Measurements from ENCODE around the gene ADRM1. TPM values are rescaled to one million over a fixed set of nuclear protein-coding genes. Genes with fewer than 3 reads are reported as not detected.

The ADRM1 gene
- total RNA-seq, 1 donor from 2014 or later = 125 TPM

GRCh38 chr20:62315773-62316172, 13.0 kb downstream of the ADRM1 start:
- Histone ChIP-seq H3K79me2 (ENCODE audit: insufficient read depth, low read length) (no peaks in the 10 kb centered on the region), H3K9ac (ENCODE audit: low read length) (no peak overlapping the region), H3K9me3 (ENCODE audit: insufficient read depth, low read depth, low read length) (no peaks in the 10 kb centered on the region), H3K4me1 (ENCODE audit: insufficient read depth, low read length) (no peaks in the 10 kb centered on the region), H2AFZ (ENCODE audit: low read depth, low read length) (no peak overlapping the region), H3K27me3 (ENCODE audit: insufficient read depth, low read length) (no peaks in the 10 kb centered on the region), H3K27ac (ENCODE audit: low read depth, low read length) (no peak overlapping the region), H4K20me1 (ENCODE audit: insufficient read depth, low read length) (no peaks in the 10 kb centered on the region), H3K4me3 (ENCODE audit: insufficient read depth, low read depth, low read length) (no peak overlapping the region), H3K4me2 (ENCODE audit: low read length) (no peak overlapping the region), H3K36me3 (ENCODE audit: insufficient read depth, low read length) (no peaks in the 10 kb centered on the region)
- Mint-ChIP-seq H3K27me3 (ENCODE audit: low read depth, unreplicated experiment) (no peaks in the 10 kb centered on the region), H3K4me1 (ENCODE audit: low read depth, unreplicated experiment) (no peaks in the 10 kb centered on the region), H3K36me3 (ENCODE audit: low read depth, unreplicated experiment) (peaks cover 15% of the 10 kb centered on the region), H3K4me3 (ENCODE audit: unreplicated experiment) (no peak overlapping the region), H3K9me3 (ENCODE audit: unreplicated experiment) (no peaks in the 10 kb centered on the region), H3K27ac (ENCODE audit: unreplicated experiment) (peak overlapping the region; percentile 53)
- DNase-seq (ENCODE audit: low read depth) (no peak), FAIRE-seq (no peak)
- TF ChIP-seq EZH2 (IDR thresholded peaks at IDR 0.05; ENCODE audit: insufficient read depth, low read length) (no peak), CTCF (IDR thresholded peaks at IDR 0.05; ENCODE audit: insufficient read depth, low read depth, low read length) (no peak)

GRCh38 chr20:62316331-62317166, 13.8 kb downstream of the ADRM1 start:
- no peak overlapping the region for H3K4me3 ChIP-seq (ENCODE audit: insufficient read depth, low read depth, low read length)
- H3K9me3 ChIP-seq (ENCODE audit: insufficient read depth, low read depth, low read length) = no peaks in the 10 kb centered on the region
- H3K27me3 ChIP-seq (ENCODE audit: insufficient read depth, low read length) = no peaks in the 10 kb centered on the region
- no peak for DNase-seq (ENCODE audit: low read depth)
- no peak overlapping the region for H2AFZ ChIP-seq (ENCODE audit: low read depth, low read length)
- no peaks in the 10 kb centered on the region for H3K36me3 ChIP-seq (ENCODE audit: insufficient read depth, low read length)
- no peak overlapping the region for H3K4me3 Mint-ChIP-seq (ENCODE audit: unreplicated experiment)
- H3K4me2 ChIP-seq (ENCODE audit: low read length) = no peak overlapping the region
- H4K20me1 ChIP-seq (ENCODE audit: insufficient read depth, low read length) = no peaks in the 10 kb centered on the region
- no peaks in the 10 kb centered on the region for H3K4me1 Mint-ChIP-seq (ENCODE audit: low read depth, unreplicated experiment)
- no peak for FAIRE-seq
- H3K79me2 ChIP-seq (ENCODE audit: insufficient read depth, low read length) = no peaks in the 10 kb centered on the region
- no peak overlapping the region for H3K27ac ChIP-seq (ENCODE audit: low read depth, low read length)
- H3K9ac ChIP-seq (ENCODE audit: low read length) = no peak overlapping the region
- H3K4me1 ChIP-seq (ENCODE audit: insufficient read depth, low read length) = no peaks in the 10 kb centered on the region
- H3K27me3 Mint-ChIP-seq (ENCODE audit: low read depth, unreplicated experiment) = no peaks in the 10 kb centered on the region
- peaks cover 15% of the 10 kb centered on the region for H3K36me3 Mint-ChIP-seq (ENCODE audit: low read depth, unreplicated experiment)
- H3K27ac Mint-ChIP-seq (ENCODE audit: unreplicated experiment) = no peak overlapping the region
- TF ChIP-seq CTCF (IDR thresholded peaks at IDR 0.05; ENCODE audit: insufficient read depth, low read depth, low read length) (no peak), EZH2 (IDR thresholded peaks at IDR 0.05; ENCODE audit: insufficient read depth, low read length) (no peak)
- no peaks in the 10 kb centered on the region for H3K9me3 Mint-ChIP-seq (ENCODE audit: unreplicated experiment)

- H2AFZ ChIP-seq (ENCODE audit: low read depth, low read length) = no peak overlapping the region
- H3K9ac ChIP-seq (ENCODE audit: low read length) = no peak overlapping the region
- no peaks in the 10 kb centered on the region for H3K9me3 ChIP-seq (ENCODE audit: insufficient read depth, low read depth, low read length)
- no peaks in the 10 kb centered on the region for H3K27me3 Mint-ChIP-seq (ENCODE audit: low read depth, unreplicated experiment)
- no peaks in the 10 kb centered on the region for H3K4me1 ChIP-seq (ENCODE audit: insufficient read depth, low read length)
- no peaks in the 10 kb centered on the region for H3K9me3 Mint-ChIP-seq (ENCODE audit: unreplicated experiment)
- no peak overlapping the region for H3K27ac Mint-ChIP-seq (ENCODE audit: unreplicated experiment)
- H3K36me3 ChIP-seq (ENCODE audit: insufficient read depth, low read length) = no peaks in the 10 kb centered on the region
- H3K36me3 Mint-ChIP-seq (ENCODE audit: low read depth, unreplicated experiment) = peaks cover 15% of the 10 kb centered on the region
- H3K4me3 ChIP-seq (ENCODE audit: insufficient read depth, low read depth, low read length) = no peak overlapping the region
- H3K27me3 ChIP-seq (ENCODE audit: insufficient read depth, low read length) = no peaks in the 10 kb centered on the region
- FAIRE-seq (no peak), DNase-seq (ENCODE audit: low read depth) (no peak)
- H4K20me1 ChIP-seq (ENCODE audit: insufficient read depth, low read length) = no peaks in the 10 kb centered on the region
- H3K79me2 ChIP-seq (ENCODE audit: insufficient read depth, low read length) = no peaks in the 10 kb centered on the region
- H3K4me2 ChIP-seq (ENCODE audit: low read length) = no peak overlapping the region
- H3K4me3 Mint-ChIP-seq (ENCODE audit: unreplicated experiment) = no peak overlapping the region
- TF ChIP-seq CTCF (IDR thresholded peaks at IDR 0.05; ENCODE audit: insufficient read depth, low read depth, low read length) = no peak
- no peak for TF ChIP-seq EZH2 (IDR thresholded peaks at IDR 0.05; ENCODE audit: insufficient read depth, low read length)
- no peaks in the 10 kb centered on the region for H3K4me1 Mint-ChIP-seq (ENCODE audit: low read depth, unreplicated experiment)
- no peak overlapping the region for H3K27ac ChIP-seq (ENCODE audit: low read depth, low read length)
Observed at GRCh38 chr20:62317167-62317655, 14.4 kb downstream of the ADRM1 start.

Measured in astrocyte (in vitro differentiated cells and primary cell).